ENCODE results near the gene ITIH5. TPM values are rescaled to one million over a fixed set of nuclear protein-coding genes. Genes with fewer than 3 reads are reported as not detected.

ITIH5 gene
- total and polyA plus RNA-seq, 4 experiments from 2014 or later: not detected

DNA sequence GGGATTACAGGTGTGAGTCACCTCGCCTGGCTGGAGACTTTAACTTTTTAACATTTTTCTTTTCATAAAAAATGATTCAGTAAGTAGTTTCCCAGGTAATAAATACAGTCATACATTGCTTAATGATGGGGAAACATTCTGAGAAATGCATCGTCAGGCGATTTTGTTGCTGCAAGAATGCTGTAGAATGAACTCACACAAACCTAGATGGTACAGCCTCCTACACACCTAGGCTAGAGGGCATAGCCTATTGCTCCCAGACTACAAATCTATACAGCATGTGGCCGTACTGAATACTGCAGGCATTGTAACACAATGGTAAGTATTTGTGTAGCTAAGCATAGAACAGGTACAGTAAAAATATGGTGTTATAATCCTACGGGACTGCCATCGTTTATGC lies 147.4 kb downstream of the ITIH5 start:
- H3K9me3 ChIP-seq (ENCODE audit: control insufficient read depth in 1 of 2, low read length in 2 of 2): no peaks in the 10 kb centered on the region
- intact Hi-C loops (cut with micrococcal nuclease): no loop called here
- POLR2A ChIA-PET (ENCODE audit: partially characterized antibody): interaction anchor here (0.7 kb wide), 1 partner anchor 14 kb away, joined by 3 read pairs; no protein-coding TSS in a partner anchor
- no peak overlapping the region for H3K4me3 ChIP-seq (ENCODE audit: low read length in 2 of 2)
- CTCF ChIA-PET (ENCODE audit: partially characterized antibody): no interaction called here
- H3K27me3 ChIP-seq (ENCODE audit: insufficient read depth, low read length): no peaks in the 10 kb centered on the region
- no peaks in the 10 kb centered on the region for H3K36me3 ChIP-seq (ENCODE audit: insufficient read depth, low read length)
- H3K27ac Mint-ChIP-seq: no peak overlapping the region
- no peaks in the 10 kb centered on the region for H3K36me3 Mint-ChIP-seq
- H3K27ac ChIP-seq (ENCODE audit: low read depth, low read length): no peak overlapping the region
- no peaks in the 10 kb centered on the region for H3K27me3 Mint-ChIP-seq
- H3K9me3 Mint-ChIP-seq: no peaks in the 10 kb centered on the region
- H3K4me3 Mint-ChIP-seq: no peak overlapping the region
- H3K4me1 Mint-ChIP-seq: peaks cover 0 to 6% (median 4%) of the 10 kb centered on the region in 4 donors
- no peak for DNase-seq
- H3K4me1 ChIP-seq (ENCODE audit: insufficient read depth, low read length): no peaks in the 10 kb centered on the region

DNA sequence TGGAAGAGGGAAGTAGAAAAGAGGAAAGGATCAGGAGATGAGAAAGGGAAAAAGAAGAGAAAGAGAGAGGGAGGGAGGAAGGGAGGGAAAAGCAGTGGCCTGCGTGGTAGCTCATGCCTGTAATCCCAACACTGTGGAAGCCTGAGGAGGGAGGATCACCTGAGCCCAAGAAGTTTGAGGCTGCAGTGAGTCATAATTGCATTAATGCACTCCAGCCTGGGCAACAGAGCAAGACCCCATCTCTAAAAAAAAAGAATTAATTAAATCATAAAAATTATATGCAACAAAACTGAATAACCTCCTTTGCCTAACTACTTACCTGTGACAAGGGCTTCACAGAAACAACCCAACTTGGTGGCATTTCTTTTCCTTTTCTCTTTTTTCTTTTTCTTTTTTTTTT lies 148.1 kb downstream of the ITIH5 start:
- no peak overlapping the region for H3K27ac ChIP-seq (ENCODE audit: low read depth, low read length)
- no peaks in the 10 kb centered on the region for H3K9me3 ChIP-seq (ENCODE audit: control insufficient read depth in 1 of 2, low read length in 2 of 2)
- Mint-ChIP-seq H3K4me3 (no peak overlapping the region), H3K4me1 (peaks cover under 1 to 11% (median 7%) of the 10 kb centered on the region in 4 donors), H3K36me3 (no peaks in the 10 kb centered on the region), H3K27me3 (no peaks in the 10 kb centered on the region), H3K27ac (peak overlapping the region in 2 of 7 donors; percentile 65 to 80), H3K9me3 (no peaks in the 10 kb centered on the region)
- peaks cover 4% of the 10 kb centered on the region for H3K4me1 ChIP-seq (ENCODE audit: insufficient read depth, low read length)
- no peaks in the 10 kb centered on the region for H3K27me3 ChIP-seq (ENCODE audit: insufficient read depth, low read length)
- ChIA-PET CTCF (ENCODE audit: partially characterized antibody) (no interaction called here), POLR2A (ENCODE audit: partially characterized antibody) (interaction anchor here (0.7 kb wide), 1 partner anchor 14 kb away, joined by 3 read pairs; no protein-coding TSS in a partner anchor)
- intact Hi-C loops (cut with micrococcal nuclease): no loop called here
- no peaks in the 10 kb centered on the region for H3K36me3 ChIP-seq (ENCODE audit: insufficient read depth, low read length)
- no peak for DNase-seq
- no peak overlapping the region for H3K4me3 ChIP-seq (ENCODE audit: low read length in 2 of 2)

DNA sequence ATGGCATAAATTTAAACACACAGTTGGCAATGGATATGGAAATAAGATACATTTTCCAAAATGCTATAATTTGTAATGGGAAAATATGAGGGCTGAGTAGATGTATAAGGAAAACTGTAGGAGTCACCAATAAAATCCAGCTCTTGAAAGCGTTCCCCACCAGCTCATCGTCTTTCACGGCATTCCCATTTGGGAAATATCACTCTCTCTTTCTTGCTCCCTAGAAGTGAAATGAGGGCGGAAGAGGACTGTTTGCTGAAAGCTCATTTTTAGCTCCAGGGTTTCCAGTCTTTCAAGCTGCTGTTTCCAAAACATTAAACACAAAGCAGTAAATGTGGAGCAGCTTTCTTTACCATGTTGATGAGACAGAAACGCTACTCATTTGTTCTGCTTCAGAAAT lies 151.3 kb downstream of the ITIH5 start:
- intact Hi-C loops (cut with micrococcal nuclease): no loop called here
- H3K27ac ChIP-seq (ENCODE audit: low read depth, low read length): no peak overlapping the region
- no peaks in the 10 kb centered on the region for H3K36me3 ChIP-seq (ENCODE audit: insufficient read depth, low read length)
- H3K4me3 Mint-ChIP-seq: no peak overlapping the region
- H3K27me3 ChIP-seq (ENCODE audit: insufficient read depth, low read length): no peaks in the 10 kb centered on the region
- no peak overlapping the region for H3K4me3 ChIP-seq (ENCODE audit: low read length in 2 of 2)
- no peak for DNase-seq
- H3K4me1 Mint-ChIP-seq: peaks cover 15 to 37% (median 22%) of the 10 kb centered on the region in 4 donors
- peaks cover 18% of the 10 kb centered on the region for H3K4me1 ChIP-seq (ENCODE audit: insufficient read depth, low read length)
- POLR2A ChIA-PET (ENCODE audit: partially characterized antibody): interaction anchor here (1.6 kb wide), 1 partner anchor 10 kb away, joined by 6 read pairs; no protein-coding TSS in a partner anchor
- H3K27me3 Mint-ChIP-seq: no peaks in the 10 kb centered on the region
- peaks cover 0 to 12% (median 9%) of the 10 kb centered on the region in 8 donors for H3K9me3 Mint-ChIP-seq
- H3K9me3 ChIP-seq (ENCODE audit: control insufficient read depth in 1 of 2, low read length in 2 of 2): no peaks in the 10 kb centered on the region
- CTCF ChIA-PET (ENCODE audit: partially characterized antibody): interaction anchor here (1.2 to 2.3 kb wide), 2 partner anchors 10 to 15 kb away, joined by 3 to 17 read pairs; no protein-coding TSS in a partner anchor
- no peak overlapping the region for H3K27ac Mint-ChIP-seq
- H3K36me3 Mint-ChIP-seq: peaks cover 0 to 7% of the 10 kb centered on the region in 2 donors

GRCh38 chr10:7513936-7514335 lies 152.8 kb downstream of the ITIH5 start:
- no peak for DNase-seq
- H3K9me3 Mint-ChIP-seq: peaks cover 6 to 23% (median 18%) of the 10 kb centered on the region in 8 donors
- H3K4me1 Mint-ChIP-seq: peaks cover 17 to 49% (median 27%) of the 10 kb centered on the region in 4 donors
- no peaks in the 10 kb centered on the region for H3K9me3 ChIP-seq (ENCODE audit: control insufficient read depth in 1 of 2, low read length in 2 of 2)
- ChIA-PET POLR2A (ENCODE audit: partially characterized antibody) (interaction anchor here (0.8 kb wide), 1 partner anchor 29 kb away, joined by 3 read pairs; no protein-coding TSS in a partner anchor), CTCF (ENCODE audit: partially characterized antibody) (interaction anchor here (1.3 to 4.3 kb wide), 2 partner anchors 10 to 11 kb away, joined by 5 to 15 read pairs; no protein-coding TSS in a partner anchor)
- intact Hi-C loops (cut with micrococcal nuclease): no loop called here
- H3K36me3 Mint-ChIP-seq: peaks cover 10 to 11% of the 10 kb centered on the region in 2 donors
- H3K4me3 ChIP-seq (ENCODE audit: low read length in 2 of 2): no peak overlapping the region
- peaks cover 18% of the 10 kb centered on the region for H3K4me1 ChIP-seq (ENCODE audit: insufficient read depth, low read length)
- no peak overlapping the region for H3K4me3 Mint-ChIP-seq
- H3K27me3 Mint-ChIP-seq: no peaks in the 10 kb centered on the region
- no peak overlapping the region for H3K27ac Mint-ChIP-seq
- H3K36me3 ChIP-seq (ENCODE audit: insufficient read depth, low read length): no peaks in the 10 kb centered on the region
- H3K27me3 ChIP-seq (ENCODE audit: insufficient read depth, low read length): no peaks in the 10 kb centered on the region
- H3K27ac ChIP-seq (ENCODE audit: low read depth, low read length): no peak overlapping the region

DNA sequence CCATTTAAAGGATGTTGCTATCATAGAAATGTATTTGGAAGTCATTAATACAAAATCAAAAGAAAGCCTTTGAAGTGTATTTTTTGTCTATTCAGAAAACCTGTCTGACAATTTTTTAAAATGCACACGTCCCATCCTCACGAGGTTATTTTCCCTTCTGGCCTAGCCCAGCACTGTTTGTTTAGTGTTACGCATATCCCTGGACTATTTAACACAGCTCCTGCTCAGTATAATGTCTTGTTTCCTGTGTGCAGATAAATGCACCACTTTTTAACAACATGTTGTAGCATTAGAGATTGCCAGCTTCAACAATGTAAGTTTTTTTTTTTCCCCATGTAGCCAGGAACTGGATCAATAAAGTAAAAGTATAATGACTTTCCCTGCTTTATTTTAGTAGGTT lies 153.3 kb downstream of the ITIH5 start:
- POLR2A ChIA-PET (ENCODE audit: partially characterized antibody): interaction anchor here (0.8 kb wide), 1 partner anchor 29 kb away, joined by 3 read pairs; no protein-coding TSS in a partner anchor
- Mint-ChIP-seq H3K36me3 (peaks cover 12 to 14% of the 10 kb centered on the region in 2 donors), H3K9me3 (peaks cover 8 to 27% (median 21%) of the 10 kb centered on the region in 8 donors), H3K27ac (peak overlapping the region in 2 of 7 donors; percentile 1 to 43), H3K4me3 (no peak overlapping the region), H3K4me1 (peaks cover 20 to 54% (median 32%) of the 10 kb centered on the region in 4 donors), H3K27me3 (no peaks in the 10 kb centered on the region)
- H3K36me3 ChIP-seq (ENCODE audit: insufficient read depth, low read length): no peaks in the 10 kb centered on the region
- intact Hi-C loops (cut with micrococcal nuclease): no loop called here
- no peak overlapping the region for H3K27ac ChIP-seq (ENCODE audit: low read depth, low read length)
- H3K4me1 ChIP-seq (ENCODE audit: insufficient read depth, low read length): peaks cover 22% of the 10 kb centered on the region
- no peak overlapping the region for H3K4me3 ChIP-seq (ENCODE audit: low read length in 2 of 2)
- no peak for DNase-seq
- no peaks in the 10 kb centered on the region for H3K9me3 ChIP-seq (ENCODE audit: control insufficient read depth in 1 of 2, low read length in 2 of 2)
- no peaks in the 10 kb centered on the region for H3K27me3 ChIP-seq (ENCODE audit: insufficient read depth, low read length)
- CTCF ChIA-PET (ENCODE audit: partially characterized antibody): interaction anchor here (1.3 to 4.3 kb wide), 2 partner anchors 10 to 12 kb away, joined by 5 to 15 read pairs; no protein-coding TSS in a partner anchor

DNA sequence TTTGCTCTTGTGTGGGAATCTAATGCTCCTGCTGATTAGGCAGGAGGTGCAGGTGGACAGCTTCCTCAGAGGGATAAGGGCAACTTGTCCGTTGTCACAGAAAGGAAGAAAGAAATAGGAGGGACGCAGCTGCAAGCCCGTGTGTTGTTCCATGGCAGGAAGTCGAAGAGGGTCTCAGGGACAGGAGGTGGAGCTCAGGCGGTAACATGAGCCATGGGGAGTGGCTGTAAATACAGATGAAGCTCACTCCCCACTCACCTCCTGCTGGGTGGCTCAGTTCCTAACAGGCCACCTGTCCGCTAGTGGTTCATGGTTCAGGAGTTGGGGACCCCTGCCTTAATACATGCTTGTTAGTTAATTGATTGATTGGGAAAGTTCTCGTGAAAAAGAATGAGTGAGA lies 154.3 kb downstream of the ITIH5 start:
- Mint-ChIP-seq H3K9me3 (peaks cover 8 to 28% (median 21%) of the 10 kb centered on the region in 8 donors), H3K4me1 (peaks cover 25 to 63% (median 39%) of the 10 kb centered on the region in 4 donors), H3K27me3 (no peaks in the 10 kb centered on the region), H3K27ac (peak overlapping the region in 6 of 7 donors; percentile 6 to 92 (median 54)), H3K36me3 (peaks cover 12 to 15% of the 10 kb centered on the region in 2 donors), H3K4me3 (peak overlapping the region in 6 of 8 donors; percentile 17 to 70 (median 47))
- DNase-seq: no peak
- Histone ChIP-seq H3K9me3 (ENCODE audit: control insufficient read depth in 1 of 2, low read length in 2 of 2) (no peaks in the 10 kb centered on the region), H3K36me3 (ENCODE audit: insufficient read depth, low read length) (no peaks in the 10 kb centered on the region), H3K4me3 (ENCODE audit: low read length in 2 of 2) (no peak overlapping the region), H3K4me1 (ENCODE audit: insufficient read depth, low read length) (peaks cover 32% of the 10 kb centered on the region), H3K27ac (ENCODE audit: low read depth, low read length) (no peak overlapping the region), H3K27me3 (ENCODE audit: insufficient read depth, low read length) (no peaks in the 10 kb centered on the region)
- intact Hi-C loops (cut with micrococcal nuclease): no loop called here
- ChIA-PET POLR2A (ENCODE audit: partially characterized antibody) (no interaction called here), CTCF (ENCODE audit: partially characterized antibody) (interaction anchor here (1.0 to 4.3 kb wide), 3 partner anchors 11 to 28 kb away, joined by 4 to 15 read pairs (median 4); no protein-coding TSS in a partner anchor)

GRCh38 chr10:7511612-7512011 lies 155.2 kb downstream of the ITIH5 start:
- H3K4me3 ChIP-seq (ENCODE audit: low read length in 2 of 2): no peak overlapping the region
- H3K27ac ChIP-seq (ENCODE audit: low read depth, low read length): no peak overlapping the region
- H3K36me3 ChIP-seq (ENCODE audit: insufficient read depth, low read length): no peaks in the 10 kb centered on the region
- CTCF ChIA-PET (ENCODE audit: partially characterized antibody): interaction anchor here (1.3 to 4.3 kb wide), 2 partner anchors 14 to 27 kb away, joined by 4 to 15 read pairs; no protein-coding TSS in a partner anchor
- DNase-seq: no peak
- H3K27me3 ChIP-seq (ENCODE audit: insufficient read depth, low read length): no peaks in the 10 kb centered on the region
- H3K4me1 ChIP-seq (ENCODE audit: insufficient read depth, low read length): peaks cover 41% of the 10 kb centered on the region
- Mint-ChIP-seq H3K9me3 (peaks cover 8 to 28% (median 21%) of the 10 kb centered on the region in 8 donors), H3K4me3 (peak overlapping the region in 1 of 8 donors; percentile 22), H3K4me1 (peaks cover 30 to 72% (median 44%) of the 10 kb centered on the region in 4 donors), H3K27ac (peak overlapping the region in 5 of 7 donors; percentile 7 to 92 (median 26)), H3K27me3 (no peaks in the 10 kb centered on the region), H3K36me3 (peaks cover 12 to 15% of the 10 kb centered on the region in 2 donors)
- POLR2A ChIA-PET (ENCODE audit: partially characterized antibody): interaction anchor here (0.9 kb wide), 1 partner anchor 27 kb away, joined by 3 read pairs; no protein-coding TSS in a partner anchor
- intact Hi-C loops (cut with micrococcal nuclease): no loop called here
- H3K9me3 ChIP-seq (ENCODE audit: control insufficient read depth in 1 of 2, low read length in 2 of 2): no peaks in the 10 kb centered on the region

All from CD4-positive, alpha-beta memory T cell (primary cell).